IMR-90 (cell line): ENCODE results near the gene POLR2J. TPM values are rescaled to one million over a fixed set of nuclear protein-coding genes. Genes with fewer than 3 reads are reported as not detected.
"Not testable (repeated sequence)": the region's sequence is repeated elsewhere in the genome, so short reads cannot be mapped to it uniquely, and the experiment has no call there.

ENCODE experiments used
- ATAC-seq: fragments of 200-7000 bp; cut with Tn5 transposase; 2 replicates; pipeline ENCODE4 v1.9.1; 2020; ENCODE audit warnings: low read depth, mild to moderate bottlenecking, moderate library complexity
- BruUV-seq: library from RNA; stranded (reverse); fragments of 400-500 nt; replicated peaks from 2 replicates; lab custom pipeline; 2021; lab: Mats Ljungman, UMichigan
- CTCF ChIA-PET: fragments of 300-600 bp; formaldehyde crosslinking; extraction: SDS; loops from one replicate; lab custom pipeline; 2021; ENCODE audit warnings: antibody characterized with exemption; lab: Yijun Ruan, JAX
- POLR2A ChIA-PET: fragments of 300-600 bp; sonication (Branson Sonifier 250); formaldehyde crosslinking; loops from one replicate; lab custom pipeline; 2022; ENCODE audit warnings: antibody characterized with exemption; ENCODE audit not compliant: unreplicated experiment; lab: Charles Lee
- DNase-seq: peaks from one replicate; pipeline ENCODE4 v3.0.0; 2013
- H2AFZ ChIP-seq: replicated peaks from 2 replicates; pipeline ENCODE3; 2013; ENCODE audit warnings: low read length, mild to moderate bottlenecking; ENCODE audit not compliant: poor library complexity
- H2AK5ac ChIP-seq: 2 replicates; pipeline ENCODE4 v1.6.1; 2013; ENCODE audit warnings: low read depth, low read length, inconsistent platforms
- H2AK9ac ChIP-seq: replicated peaks from 2 replicates; pipeline ENCODE3; 2013; ENCODE audit warnings: mild to moderate bottlenecking, low read depth, low read length, moderate library complexity; ENCODE audit not compliant: poor library complexity
- H2BK120ac ChIP-seq: 2 replicates; pipeline ENCODE4 v1.6.1; 2013; ENCODE audit warnings: low read depth, low read length, inconsistent platforms
- H2BK15ac ChIP-seq: 3 replicates; pipeline ENCODE4 v1.6.1; 2013; ENCODE audit warnings: low read depth, low read length, inconsistent platforms
- H2BK20ac ChIP-seq: 2 replicates; pipeline ENCODE4 v1.6.1; 2013; ENCODE audit warnings: low read depth, mild to moderate bottlenecking, inconsistent platforms, low read length, moderate library complexity
- H2BK5ac ChIP-seq: 2 replicates; pipeline ENCODE4 v1.6.1; 2013; ENCODE audit warnings: mild to moderate bottlenecking, low read depth, low read length, inconsistent platforms; ENCODE audit not compliant: poor library complexity, severe bottlenecking
- H3K14ac ChIP-seq: replicated peaks from 2 replicates; pipeline ENCODE4 v1.6.1; 2013; ENCODE audit warnings: low read depth, low read length, inconsistent platforms
- H3K18ac ChIP-seq: 2 replicates; pipeline ENCODE4 v1.6.1; 2013; ENCODE audit warnings: low read depth, low read length, control low read depth
- H3K23ac ChIP-seq: 2 replicates; pipeline ENCODE4 v1.6.1; 2013; ENCODE audit warnings: low read depth, low read length, inconsistent platforms
- H3K27ac ChIP-seq: 2 replicates; pipeline ENCODE4 v1.5.1; 2013; ENCODE audit warnings: mild to moderate bottlenecking, control low read depth, low read length; ENCODE audit not compliant: insufficient read depth
- H3K27me3 ChIP-seq: 2 replicates; pipeline ENCODE4 v1.6.1; 2013; ENCODE audit warnings: low read length; ENCODE audit not compliant: control insufficient read depth, insufficient read depth
- H3K36me3 ChIP-seq: 2 replicates; pipeline ENCODE4 v1.6.1; 2013; ENCODE audit warnings: low read length, mixed read lengths; ENCODE audit not compliant: control insufficient read depth, insufficient read depth
- H3K4ac ChIP-seq: 2 replicates; pipeline ENCODE4 v1.6.1; 2013; ENCODE audit warnings: low read depth, low read length, inconsistent platforms
- H3K4me1 ChIP-seq: 2 replicates; pipeline ENCODE4 v1.6.1; 2013; ENCODE audit warnings: low read length, mixed read lengths; ENCODE audit not compliant: control insufficient read depth, insufficient read depth
- H3K4me2 ChIP-seq: 2 replicates; pipeline ENCODE4 v1.6.1; 2013; ENCODE audit warnings: low read depth, mild to moderate bottlenecking, control low read depth, low read length, moderate library complexity
- H3K4me3 ChIP-seq: 2 replicates; pipeline ENCODE4 v1.5.1; 2013; ENCODE audit warnings: low read depth, mild to moderate bottlenecking, control low read depth, low read length, moderate library complexity; ENCODE audit not compliant: insufficient read depth
- H3K56ac ChIP-seq: 2 replicates; pipeline ENCODE4 v1.6.1; 2013; ENCODE audit warnings: low read length, inconsistent platforms; ENCODE audit not compliant: insufficient read depth; ENCODE audit errors: extremely low read depth
- H3K79me1 ChIP-seq, 2 experiments: 2 replicates each; pipeline ENCODE4 v1.6.1; 2013; ENCODE audit warnings: low read length in 2 of 2, inconsistent platforms in 1 of 2, low read depth in 1 of 2
- H3K9ac ChIP-seq: 2 replicates; pipeline ENCODE4 v1.6.1; 2013; ENCODE audit warnings: low read depth, low read length, control low read depth
- H3K9me1 ChIP-seq: 2 replicates; pipeline ENCODE4 v1.6.1; 2013; ENCODE audit warnings: low read length, inconsistent platforms; ENCODE audit not compliant: insufficient read depth
- H3K9me3 ChIP-seq: 2 replicates; pipeline ENCODE4 v1.6.1; 2013; ENCODE audit warnings: low read length; ENCODE audit not compliant: control insufficient read depth, insufficient read depth
- H4K20me1 ChIP-seq: 2 replicates; pipeline ENCODE4 v1.6.1; 2013; ENCODE audit warnings: low read length, inconsistent platforms; ENCODE audit not compliant: insufficient read depth
- H4K5ac ChIP-seq: 2 replicates; pipeline ENCODE4 v1.6.1; 2013; ENCODE audit warnings: mild to moderate bottlenecking, low read depth, low read length, control low read depth
- H4K8ac ChIP-seq, 2 experiments: 2 replicates each; pipeline ENCODE4 v1.6.1; 2013; ENCODE audit warnings: low read depth in 2 of 2, low read length in 2 of 2, control low read depth in 1 of 2, inconsistent platforms in 1 of 2
- H4K91ac ChIP-seq: 2 replicates; pipeline ENCODE4 v1.6.1; 2013; ENCODE audit warnings: low read depth, low read length, inconsistent platforms; ENCODE audit not compliant: insufficient read depth
- WGBS, 2 experiments: methylation state at CpG; one replicate each; pipeline versions ENCODE4 v1.1.5 to v1.1.7; 2013; ENCODE audit warnings: missing lambda C conversion rate in 2 of 2; ENCODE audit not compliant: insufficient read length in 1 of 2; ENCODE audit errors: extremely low coverage in 2 of 2; 5-methylcytosine and 5-hydroxymethylcytosine counted together
- dilution Hi-C: fragments of 300-500 bp; cut with HindIII; formaldehyde crosslinking; loops from one replicate; pipeline ENCODE4 v1.14.3; 2018; ENCODE audit warnings: low sequenced_read_pairs; ENCODE audit not compliant: unreplicated experiment
- in situ Hi-C: fragments of 300-500 bp; cut with MboI; formaldehyde crosslinking; loops from 3 replicates; pipeline ENCODE4 v1.14.3; 2019; ENCODE audit warnings: low sequenced_read_pairs, inconsistent platforms, mixed read lengths
- intact Hi-C: fragments of 100-400 bp; cut with micrococcal nuclease; formaldehyde crosslinking; loops from 2 replicates; pipeline ENCODE4 v1.10.0; 2022
- polyA plus RNA-seq, 3 experiments: library from polyadenylated mRNA; depleted of rRNA; stranded (reverse); fragments of >200 nt; gene quantifications; 2 replicates each; pipeline ENCODE4 v1.2.3, GENCODE V29; 2012; ENCODE audit warnings: low replicate concordance in 1 of 3
- total RNA-seq: library from RNA; depleted of rRNA; stranded (reverse); fragments of >200 nt; gene quantifications from 2 replicates; pipeline ENCODE4 v1.2.3, GENCODE V29; 2012

POLR2J gene
- total and polyA plus RNA-seq, 2 of the 4 experiments (the other 2 are of a cell fraction): 20.8 to 92.6 TPM

DNA sequence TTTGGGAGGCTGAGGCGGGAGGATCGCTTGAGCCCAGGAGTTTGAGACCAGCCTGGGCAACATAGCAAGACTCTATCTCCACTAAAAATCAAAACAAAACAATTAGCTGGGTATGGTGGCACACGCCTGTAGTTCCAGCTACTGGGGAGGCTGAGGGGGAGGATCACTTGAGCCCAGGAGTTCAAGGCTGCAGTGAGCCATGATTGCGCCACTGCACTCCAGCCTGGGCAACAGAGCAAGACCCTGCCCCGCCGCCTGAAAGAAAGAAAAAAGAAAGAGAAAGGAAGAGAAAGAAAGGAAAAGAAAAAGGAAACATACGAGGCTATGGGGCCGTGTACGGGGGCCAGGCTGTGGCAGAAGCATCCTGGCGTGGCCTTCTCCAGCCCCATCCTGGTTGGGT lies 23.8 kb downstream of the POLR2J start:
- BruUV-seq, ATAC-seq, H3K18ac ChIP-seq, H3K9me3 ChIP-seq, H2AK9ac ChIP-seq, H2BK15ac ChIP-seq, in situ Hi-C loops, CTCF ChIA-PET, DNase-seq, H3K4me1 ChIP-seq, H2BK20ac ChIP-seq, dilution Hi-C loops, H3K27ac ChIP-seq, H2AFZ ChIP-seq, H3K9me1 ChIP-seq, H2AK5ac ChIP-seq, H3K27me3 ChIP-seq, H2BK120ac ChIP-seq, H3K56ac ChIP-seq, H3K4me2 ChIP-seq, H3K4me3 ChIP-seq, H4K8ac ChIP-seq, H3K14ac ChIP-seq, H3K4ac ChIP-seq, H4K5ac ChIP-seq, POLR2A ChIA-PET, H3K9ac ChIP-seq, H2BK5ac ChIP-seq, H4K91ac ChIP-seq, intact Hi-C loops, H3K23ac ChIP-seq: not testable (repeated sequence)
- H3K79me1 ChIP-seq: peaks cover 0 to 18% of the 10 kb centered on the region in 2 experiments; a peak in 2 of 4 replicates
- H4K20me1 ChIP-seq: peaks cover 12% of the 10 kb centered on the region
- 100% methylated on average over 2 of the region's 10 CpGs; no CpG with 5 or more reads in 1 of the 2 experiments for WGBS, 2 experiments
- H3K36me3 ChIP-seq: peaks cover 27% of the 10 kb centered on the region
